T-helper 9 cell (primary cell): ENCODE measurements around the gene PRR18.
"Not testable (repeated sequence)": the region's sequence is repeated elsewhere in the genome, so short reads cannot be mapped to it uniquely, and the experiment has no call there.

Experiments used
- DNase-seq: peaks from one replicate; pipeline ENCODE4 v3.0.0-alpha.2; 2020
- total RNA-seq, 2 donors: gene quantifications; one replicate each; lab custom pipeline; 2026; lab: John Stamatoyannopoulos, UW

PRR18 gene
- total RNA-seq: 0 reads per million in 2 donors

GRCh38 chr6:166308033-166308768 lies at the start of gene PRR18:
Gene PRR18, minus strand, starts transcription at chr6:166308392. Its CDS starts 250 bp downstream, at chr6:166308142.
- DNase-seq: no peak

GRCh38 chr6:166355552-166355951 lies 47.4 kb upstream of the PRR18 start:
- no peak for DNase-seq

- DNase-seq: no peak
These were observed 46.8 kb upstream of the PRR18 start for GRCh38 chr6:166354965-166355364.

DNA sequence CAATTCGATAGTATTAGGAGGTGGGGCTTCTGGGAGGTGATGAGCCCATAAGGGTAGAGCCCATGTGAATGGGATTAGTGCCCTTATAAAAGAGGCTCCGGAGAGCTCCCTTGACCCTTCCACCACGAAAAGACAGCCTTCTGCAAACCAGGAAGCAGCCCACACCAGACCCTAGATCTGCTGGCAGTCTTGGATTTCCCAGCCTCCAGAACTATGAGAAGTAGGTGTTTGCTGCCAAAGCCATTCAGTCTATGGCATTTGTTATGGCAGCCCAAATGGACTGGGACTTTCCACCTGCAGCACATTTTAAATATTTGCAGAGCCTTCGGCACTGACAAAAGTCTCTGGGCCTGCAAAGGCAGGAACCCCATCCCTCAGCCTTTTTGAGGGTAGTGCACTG lies 46.0 kb upstream of the PRR18 start:
- no peak for DNase-seq

DNA sequence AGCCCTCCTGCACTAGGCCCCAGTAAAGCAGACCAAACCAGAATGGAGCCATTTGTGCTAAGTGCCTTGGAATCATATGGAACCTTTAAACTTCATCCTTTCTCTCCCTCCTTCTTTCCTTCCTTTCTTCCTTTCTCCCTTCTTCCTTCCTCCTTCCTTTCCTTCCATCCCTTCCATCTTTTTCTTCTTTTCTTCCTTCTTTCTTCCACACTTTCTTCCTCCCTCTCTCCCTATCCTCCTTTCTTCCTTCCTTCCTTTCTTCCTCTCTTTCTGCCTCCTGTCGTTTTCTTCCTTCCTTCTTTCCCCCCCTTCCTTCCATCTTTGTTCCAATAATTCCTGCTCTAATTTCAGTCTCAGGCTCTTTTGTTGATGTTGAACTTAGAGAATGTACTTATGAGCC lies 45.3 kb upstream of the PRR18 start:
- no peak for DNase-seq

GRCh38 chr6:166352923-166353322 lies 44.7 kb upstream of the PRR18 start:
- DNase-seq: no peak

DNA sequence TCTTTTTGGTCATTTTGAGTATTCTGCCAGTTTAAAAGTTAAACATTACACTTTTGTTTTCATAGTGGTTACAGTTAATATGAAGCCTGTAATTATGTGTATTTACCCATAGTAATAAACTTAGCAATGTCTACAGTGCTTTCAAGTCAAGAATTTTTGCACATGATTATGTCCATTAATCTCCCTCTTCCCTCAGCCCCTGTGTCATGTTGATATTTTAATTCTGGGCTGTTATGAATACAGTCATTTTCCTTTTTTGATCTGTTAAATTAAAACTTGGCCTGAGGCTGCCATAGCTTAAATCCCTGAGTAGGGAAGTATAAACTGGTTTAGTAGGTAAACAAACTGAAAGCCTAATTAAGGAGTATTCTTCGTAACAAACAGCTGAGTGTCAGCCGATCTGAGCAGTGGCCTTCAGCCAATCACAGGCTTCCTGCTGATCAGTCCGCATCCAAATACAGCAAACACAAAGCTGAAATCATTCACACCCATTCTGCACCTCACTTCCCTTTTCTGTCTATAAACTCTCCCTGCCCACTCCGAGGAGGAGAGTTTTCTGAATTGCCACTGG lies 43.6 kb upstream of the PRR18 start:
- no peak for DNase-seq

- DNase-seq: no peak
These were observed 40.2 kb upstream of the PRR18 start for GRCh38 chr6:166348305-166348949.

- DNase-seq: no peak
These were observed 38.8 kb upstream of the PRR18 start for GRCh38 chr6:166346965-166347364.

- DNase-seq: no peak
These were observed 38.3 kb upstream of the PRR18 start for GRCh38 chr6:166346449-166346848.

- not testable (repeated sequence) for DNase-seq
These were observed 37.5 kb upstream of the PRR18 start for GRCh38 chr6:166345672-166346071.

DNA sequence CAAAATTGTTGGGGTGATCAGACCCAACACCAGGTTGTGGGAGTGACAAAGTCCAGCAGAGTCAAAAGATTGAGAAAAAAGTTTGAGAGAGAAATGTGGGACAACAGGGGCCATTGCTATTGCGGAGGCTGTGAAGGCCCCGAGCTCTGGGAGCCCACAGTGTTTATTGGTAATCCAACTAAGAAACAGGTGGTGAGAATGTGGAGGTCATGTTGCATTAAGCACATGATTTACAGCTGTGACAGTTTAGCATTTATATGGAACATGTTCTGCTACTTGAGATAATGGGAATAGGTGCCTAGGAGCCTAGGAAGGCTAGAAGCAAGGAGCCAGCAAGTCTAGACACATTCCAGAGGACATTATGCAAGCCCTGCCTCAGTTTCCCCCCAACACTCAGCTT lies 36.7 kb upstream of the PRR18 start:
- DNase-seq: not testable (repeated sequence)

GRCh38 chr6:166344240-166344639 lies 36.0 kb upstream of the PRR18 start:
- no peak for DNase-seq

GRCh38 chr6:166343150-166343487 lies 34.9 kb upstream of the PRR18 start:
- no peak for DNase-seq

- DNase-seq: peak; percentile 37
These were observed 34.4 kb upstream of the PRR18 start, which contains the start of gene SFT2D1 for GRCh38 chr6:166342349-166343149. Gene SFT2D1, minus strand, starts transcription at chr6:166342545. Its CDS starts 64 bp downstream, at chr6:166342481.

- DNase-seq: no peak
These were observed 33.8 kb upstream of the PRR18 start for GRCh38 chr6:166341977-166342348.

DNA sequence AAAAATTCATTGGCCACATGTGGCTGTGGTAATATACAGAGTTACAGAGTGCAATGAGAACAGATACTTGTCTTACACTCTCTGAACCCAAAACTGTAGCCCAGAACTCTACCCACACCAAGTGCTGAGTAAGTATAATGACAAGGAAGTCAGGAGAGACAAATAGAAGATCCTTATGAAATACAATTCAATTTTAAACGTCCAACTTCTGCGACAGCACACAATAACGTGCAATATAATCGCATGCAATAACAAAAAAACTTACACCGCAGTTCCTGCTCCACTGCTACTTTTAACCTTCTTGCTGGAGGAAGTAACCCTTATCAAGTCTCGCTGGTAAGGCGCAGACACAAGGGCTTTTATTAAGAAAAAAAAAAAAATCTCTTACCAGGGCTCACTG lies 33.3 kb upstream of the PRR18 start:
- no peak for DNase-seq

GRCh38 chr6:166338854-166339253 lies 30.7 kb upstream of the PRR18 start:
- no peak for DNase-seq

DNA sequence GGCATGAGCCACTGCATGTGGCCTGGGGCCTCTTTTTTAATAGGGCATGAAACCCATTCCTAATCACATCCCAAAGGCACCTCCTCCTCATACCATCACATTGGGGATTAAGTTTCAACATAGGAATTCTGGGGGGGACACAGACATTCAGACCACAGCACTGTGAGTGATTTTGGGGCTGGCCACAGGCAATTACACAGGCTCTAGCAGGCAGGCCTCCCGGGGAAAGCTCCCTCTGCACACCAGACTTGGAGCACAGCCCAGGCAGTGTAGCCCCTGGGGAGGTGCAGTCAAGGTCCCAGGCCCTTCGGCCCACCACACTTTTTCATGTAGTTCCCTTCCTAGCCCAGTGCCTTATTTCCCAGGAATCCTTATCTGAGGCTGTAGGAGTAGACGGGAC lies 28.7 kb upstream of the PRR18 start:
- no peak for DNase-seq

GRCh38 chr6:166335378-166336302 lies 27.4 kb upstream of the PRR18 start:
- no peak for DNase-seq

DNA sequence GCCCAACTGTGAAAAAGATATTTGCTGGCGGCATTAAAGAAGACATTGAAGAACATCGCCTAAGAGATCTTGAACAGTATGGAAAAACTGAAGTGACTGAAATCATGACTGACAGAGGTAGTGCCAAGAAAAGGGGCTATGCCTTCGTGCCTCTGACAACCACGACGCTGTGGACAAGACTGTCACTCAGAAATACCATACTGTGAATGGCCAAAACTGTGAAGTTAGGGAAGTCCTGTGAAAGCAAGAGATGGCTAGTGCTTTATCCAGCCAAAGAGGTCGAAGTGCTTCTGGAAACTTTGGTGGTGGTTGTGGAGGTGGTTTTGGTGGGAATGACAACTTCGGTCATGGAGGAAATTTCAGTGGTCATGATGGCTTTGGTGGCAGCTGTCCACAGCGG lies 26.7 kb upstream of the PRR18 start:
- DNase-seq: no peak
